HEK293 (cell line): ENCODE measurements around the gene SLC17A4.

Experiments used
- HOXD13 ChIP-seq: sonication (generic); formaldehyde crosslinking; IDR thresholded peaks from 2 replicates; pipeline ENCODE4 v1.8.0; 2022; ENCODE audit warnings: missing genetic modification reagents, borderline replicate concordance
- ZNF274 ChIP-seq, 2 experiments: fragments of 200-500 bp in 1 of 2; fragments of 450-650 bp in 1 of 2; sonication (Bioruptor generic) in 1 of 2; formaldehyde crosslinking in 1 of 2; IDR thresholded peaks; 2 replicates each; pipeline versions ENCODE4 v1.5.1 to v1.6.1; 2014 to 2016; ENCODE audit warnings: borderline replicate concordance in 1 of 2, inconsistent platforms in 1 of 2, low read length in 1 of 2, missing biosample characterization in 1 of 2, missing genetic modification characterization in 1 of 2
- ZNF561 ChIP-seq: fragments of 450-650 bp; IDR thresholded peaks from 2 replicates; pipeline ENCODE4 v1.5.1; 2018; ENCODE audit warnings: missing biosample characterization, missing genetic modification characterization, borderline replicate concordance
- ZNF658 ChIP-seq: fragments of 450-650 bp; formaldehyde crosslinking; IDR thresholded peaks from 2 replicates; pipeline ENCODE4; 2016; ENCODE audit warnings: missing biosample characterization, missing genetic modification characterization
- ZNF776 ChIP-seq: fragments of 450-650 bp; formaldehyde crosslinking; IDR thresholded peaks from 2 replicates; pipeline ENCODE4 v1.5.0; 2017; ENCODE audit warnings: missing biosample characterization, missing genetic modification characterization, borderline replicate concordance
- TF ChIP-seq, protein P1 (sequence below): fragments of 450-650 bp; formaldehyde crosslinking; IDR thresholded peaks from 2 replicates; pipeline ENCODE4 v1.5.1; 2016; ENCODE audit warnings: missing biosample characterization, missing genetic modification characterization
- TF ChIP-seq, protein P2 (sequence below): fragments of 450-650 bp; formaldehyde crosslinking; IDR thresholded peaks from 2 replicates; pipeline ENCODE4 v1.5.1; 2016; ENCODE audit warnings: missing biosample characterization, missing genetic modification characterization
- TF ChIP-seq, protein P3 (sequence below): fragments of 450-650 bp; formaldehyde crosslinking; IDR thresholded peaks from 2 replicates; pipeline ENCODE4 v1.5.1; 2016; ENCODE audit warnings: missing biosample characterization, missing genetic modification characterization
- TF ChIP-seq, protein P4 (sequence below): IDR thresholded peaks from 2 replicates; pipeline ENCODE4 v1.6.1; 2011; ENCODE audit warnings: mild to moderate bottlenecking, low read depth, low read length, borderline replicate concordance

DNA sequence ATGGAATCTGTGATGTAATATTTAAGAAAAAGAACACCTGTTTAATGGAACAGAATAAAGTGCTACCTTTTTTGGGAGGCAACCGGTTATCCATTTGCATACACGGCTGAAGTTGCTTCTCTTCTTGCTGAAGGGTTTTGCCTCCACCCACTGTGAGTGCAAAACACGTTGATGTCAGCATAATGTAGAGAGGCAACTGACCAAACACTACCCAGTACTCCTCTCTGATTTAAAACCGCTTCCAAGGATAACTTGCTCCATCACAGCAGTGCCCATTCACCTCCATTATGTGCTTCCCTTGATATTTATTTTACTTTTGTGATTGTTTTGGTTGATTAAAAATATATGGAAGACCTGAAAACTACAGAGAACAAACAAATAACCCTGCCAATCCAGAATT lies 75.9 kb downstream of the SLC17A4 start:
- TF ChIP-seq, protein P1, sequence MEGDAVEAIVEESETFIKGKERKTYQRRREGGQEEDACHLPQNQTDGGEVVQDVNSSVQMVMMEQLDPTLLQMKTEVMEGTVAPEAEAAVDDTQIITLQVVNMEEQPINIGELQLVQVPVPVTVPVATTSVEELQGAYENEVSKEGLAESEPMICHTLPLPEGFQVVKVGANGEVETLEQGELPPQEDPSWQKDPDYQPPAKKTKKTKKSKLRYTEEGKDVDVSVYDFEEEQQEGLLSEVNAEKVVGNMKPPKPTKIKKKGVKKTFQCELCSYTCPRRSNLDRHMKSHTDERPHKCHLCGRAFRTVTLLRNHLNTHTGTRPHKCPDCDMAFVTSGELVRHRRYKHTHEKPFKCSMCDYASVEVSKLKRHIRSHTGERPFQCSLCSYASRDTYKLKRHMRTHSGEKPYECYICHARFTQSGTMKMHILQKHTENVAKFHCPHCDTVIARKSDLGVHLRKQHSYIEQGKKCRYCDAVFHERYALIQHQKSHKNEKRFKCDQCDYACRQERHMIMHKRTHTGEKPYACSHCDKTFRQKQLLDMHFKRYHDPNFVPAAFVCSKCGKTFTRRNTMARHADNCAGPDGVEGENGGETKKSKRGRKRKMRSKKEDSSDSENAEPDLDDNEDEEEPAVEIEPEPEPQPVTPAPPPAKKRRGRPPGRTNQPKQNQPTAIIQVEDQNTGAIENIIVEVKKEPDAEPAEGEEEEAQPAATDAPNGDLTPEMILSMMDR (tag by site-specific recombination) = no peak
- no peak for TF ChIP-seq ZNF776 (tag by site-specific recombination)
- TF ChIP-seq, protein P2, sequence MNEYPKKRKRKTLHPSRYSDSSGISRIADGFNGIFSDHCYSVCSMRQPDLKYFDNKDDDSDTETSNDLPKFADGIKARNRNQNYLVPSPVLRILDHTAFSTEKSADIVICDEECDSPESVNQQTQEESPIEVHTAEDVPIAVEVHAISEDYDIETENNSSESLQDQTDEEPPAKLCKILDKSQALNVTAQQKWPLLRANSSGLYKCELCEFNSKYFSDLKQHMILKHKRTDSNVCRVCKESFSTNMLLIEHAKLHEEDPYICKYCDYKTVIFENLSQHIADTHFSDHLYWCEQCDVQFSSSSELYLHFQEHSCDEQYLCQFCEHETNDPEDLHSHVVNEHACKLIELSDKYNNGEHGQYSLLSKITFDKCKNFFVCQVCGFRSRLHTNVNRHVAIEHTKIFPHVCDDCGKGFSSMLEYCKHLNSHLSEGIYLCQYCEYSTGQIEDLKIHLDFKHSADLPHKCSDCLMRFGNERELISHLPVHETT (tag by site-specific recombination) = no peak
- TF ChIP-seq, protein P3, sequence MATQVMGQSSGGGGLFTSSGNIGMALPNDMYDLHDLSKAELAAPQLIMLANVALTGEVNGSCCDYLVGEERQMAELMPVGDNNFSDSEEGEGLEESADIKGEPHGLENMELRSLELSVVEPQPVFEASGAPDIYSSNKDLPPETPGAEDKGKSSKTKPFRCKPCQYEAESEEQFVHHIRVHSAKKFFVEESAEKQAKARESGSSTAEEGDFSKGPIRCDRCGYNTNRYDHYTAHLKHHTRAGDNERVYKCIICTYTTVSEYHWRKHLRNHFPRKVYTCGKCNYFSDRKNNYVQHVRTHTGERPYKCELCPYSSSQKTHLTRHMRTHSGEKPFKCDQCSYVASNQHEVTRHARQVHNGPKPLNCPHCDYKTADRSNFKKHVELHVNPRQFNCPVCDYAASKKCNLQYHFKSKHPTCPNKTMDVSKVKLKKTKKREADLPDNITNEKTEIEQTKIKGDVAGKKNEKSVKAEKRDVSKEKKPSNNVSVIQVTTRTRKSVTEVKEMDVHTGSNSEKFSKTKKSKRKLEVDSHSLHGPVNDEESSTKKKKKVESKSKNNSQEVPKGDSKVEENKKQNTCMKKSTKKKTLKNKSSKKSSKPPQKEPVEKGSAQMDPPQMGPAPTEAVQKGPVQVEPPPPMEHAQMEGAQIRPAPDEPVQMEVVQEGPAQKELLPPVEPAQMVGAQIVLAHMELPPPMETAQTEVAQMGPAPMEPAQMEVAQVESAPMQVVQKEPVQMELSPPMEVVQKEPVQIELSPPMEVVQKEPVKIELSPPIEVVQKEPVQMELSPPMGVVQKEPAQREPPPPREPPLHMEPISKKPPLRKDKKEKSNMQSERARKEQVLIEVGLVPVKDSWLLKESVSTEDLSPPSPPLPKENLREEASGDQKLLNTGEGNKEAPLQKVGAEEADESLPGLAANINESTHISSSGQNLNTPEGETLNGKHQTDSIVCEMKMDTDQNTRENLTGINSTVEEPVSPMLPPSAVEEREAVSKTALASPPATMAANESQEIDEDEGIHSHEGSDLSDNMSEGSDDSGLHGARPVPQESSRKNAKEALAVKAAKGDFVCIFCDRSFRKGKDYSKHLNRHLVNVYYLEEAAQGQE (tag by site-specific recombination) = no peak
- TF ChIP-seq ZNF658 (tag by site-specific recombination) = no peak
- no peak for TF ChIP-seq ZNF561 (tag by site-specific recombination)
- TF ChIP-seq, protein P4, sequence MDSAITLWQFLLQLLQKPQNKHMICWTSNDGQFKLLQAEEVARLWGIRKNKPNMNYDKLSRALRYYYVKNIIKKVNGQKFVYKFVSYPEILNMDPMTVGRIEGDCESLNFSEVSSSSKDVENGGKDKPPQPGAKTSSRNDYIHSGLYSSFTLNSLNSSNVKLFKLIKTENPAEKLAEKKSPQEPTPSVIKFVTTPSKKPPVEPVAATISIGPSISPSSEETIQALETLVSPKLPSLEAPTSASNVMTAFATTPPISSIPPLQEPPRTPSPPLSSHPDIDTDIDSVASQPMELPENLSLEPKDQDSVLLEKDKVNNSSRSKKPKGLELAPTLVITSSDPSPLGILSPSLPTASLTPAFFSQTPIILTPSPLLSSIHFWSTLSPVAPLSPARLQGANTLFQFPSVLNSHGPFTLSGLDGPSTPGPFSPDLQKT = no peak
- TF ChIP-seq ZNF274 (IDR thresholded peaks at IDR 0.05; ENCODE audit: low read length) = no peak
- no peak for TF ChIP-seq ZNF274 (tag by site-specific recombination; IDR thresholded peaks at IDR 0.05; ENCODE audit: borderline replicate concordance)
- TF ChIP-seq HOXD13 = no peak
